Ishikawa (cell line): ENCODE data around the gene EPHA3.

ENCODE experiments used
- CEBPB ChIP-seq: IDR thresholded peaks from 2 replicates; pipeline ENCODE4 v1.6.1; 2012
- CREB1 ChIP-seq: IDR thresholded peaks from 2 replicates; pipeline ENCODE4 v1.6.1; 2012; ENCODE audit warnings: low read depth
- EGR1 ChIP-seq: IDR thresholded peaks from 2 replicates; pipeline ENCODE4 v1.6.1; 2012
- EP300 ChIP-seq: IDR thresholded peaks from 2 replicates; pipeline ENCODE4 v1.6.1; 2012; ENCODE audit warnings: borderline replicate concordance
- FOXM1 ChIP-seq: IDR thresholded peaks from 2 replicates; pipeline ENCODE4 v1.6.1; 2012; ENCODE audit warnings: low read depth, borderline replicate concordance
- NFIC ChIP-seq: IDR thresholded peaks from 2 replicates; pipeline ENCODE4 v1.6.1; 2012
- RAD21 ChIP-seq: IDR thresholded peaks from 2 replicates; pipeline ENCODE4 v1.6.1; 2012; ENCODE audit warnings: low read depth
- TAF1 ChIP-seq: IDR thresholded peaks from 2 replicates; pipeline ENCODE4 v1.6.1; 2012; ENCODE audit warnings: low read depth, mild to moderate bottlenecking
- TCF12 ChIP-seq: IDR thresholded peaks from 2 replicates; pipeline ENCODE4 v1.6.1; 2012; ENCODE audit warnings: low read depth
- TEAD4 ChIP-seq: IDR thresholded peaks from 2 replicates; pipeline ENCODE4 v1.6.1; 2012
- USF1 ChIP-seq: IDR thresholded peaks from 2 replicates; pipeline ENCODE4 v1.6.1; 2012
- YY1 ChIP-seq: IDR thresholded peaks from 2 replicates; pipeline ENCODE4 v1.6.1; 2012; ENCODE audit warnings: low read depth
- ZBTB7A ChIP-seq: IDR thresholded peaks from 2 replicates; pipeline ENCODE4 v1.6.1; 2012; ENCODE audit warnings: low read depth
- TF ChIP-seq, protein P1 (sequence below): IDR thresholded peaks from 2 replicates; pipeline ENCODE4 v1.6.1; 2012
- TF ChIP-seq, protein P2 (sequence below): IDR thresholded peaks from 2 replicates; pipeline ENCODE4 v1.6.1; 2012; ENCODE audit warnings: low read depth, mild to moderate bottlenecking

Gene EPHA3

DNA sequence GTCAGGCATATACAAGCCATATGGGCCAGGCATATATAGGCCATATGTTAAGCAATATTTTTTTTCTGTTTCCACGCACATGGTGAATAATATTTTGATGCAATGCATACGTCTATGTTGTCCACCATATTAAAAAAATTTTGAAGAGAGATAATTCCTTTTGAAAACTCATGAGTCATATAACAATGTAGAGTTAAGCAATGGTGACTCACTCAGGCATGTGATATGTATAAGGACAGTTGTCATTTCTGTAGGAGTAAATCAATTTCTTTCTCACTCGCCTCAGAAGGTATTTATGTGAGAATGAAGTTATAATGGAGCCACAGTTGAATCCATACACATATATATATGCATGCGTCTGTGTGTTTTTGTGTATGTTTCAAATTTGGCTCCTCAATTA, 272.6 kb downstream of the EPHA3 start:
- TF ChIP-seq TCF12, result no peak
- TF ChIP-seq TEAD4, result no peak
- TF ChIP-seq YY1, result no peak
- no peak for TF ChIP-seq NFIC
- no peak for TF ChIP-seq CREB1
- no peak for TF ChIP-seq ZBTB7A
- no peak for TF ChIP-seq CEBPB
- no peak for TF ChIP-seq USF1
- TF ChIP-seq, protein P1, sequence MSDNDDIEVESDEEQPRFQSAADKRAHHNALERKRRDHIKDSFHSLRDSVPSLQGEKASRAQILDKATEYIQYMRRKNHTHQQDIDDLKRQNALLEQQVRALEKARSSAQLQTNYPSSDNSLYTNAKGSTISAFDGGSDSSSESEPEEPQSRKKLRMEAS, result no peak
- no peak for TF ChIP-seq EP300
- TF ChIP-seq, protein P2, sequence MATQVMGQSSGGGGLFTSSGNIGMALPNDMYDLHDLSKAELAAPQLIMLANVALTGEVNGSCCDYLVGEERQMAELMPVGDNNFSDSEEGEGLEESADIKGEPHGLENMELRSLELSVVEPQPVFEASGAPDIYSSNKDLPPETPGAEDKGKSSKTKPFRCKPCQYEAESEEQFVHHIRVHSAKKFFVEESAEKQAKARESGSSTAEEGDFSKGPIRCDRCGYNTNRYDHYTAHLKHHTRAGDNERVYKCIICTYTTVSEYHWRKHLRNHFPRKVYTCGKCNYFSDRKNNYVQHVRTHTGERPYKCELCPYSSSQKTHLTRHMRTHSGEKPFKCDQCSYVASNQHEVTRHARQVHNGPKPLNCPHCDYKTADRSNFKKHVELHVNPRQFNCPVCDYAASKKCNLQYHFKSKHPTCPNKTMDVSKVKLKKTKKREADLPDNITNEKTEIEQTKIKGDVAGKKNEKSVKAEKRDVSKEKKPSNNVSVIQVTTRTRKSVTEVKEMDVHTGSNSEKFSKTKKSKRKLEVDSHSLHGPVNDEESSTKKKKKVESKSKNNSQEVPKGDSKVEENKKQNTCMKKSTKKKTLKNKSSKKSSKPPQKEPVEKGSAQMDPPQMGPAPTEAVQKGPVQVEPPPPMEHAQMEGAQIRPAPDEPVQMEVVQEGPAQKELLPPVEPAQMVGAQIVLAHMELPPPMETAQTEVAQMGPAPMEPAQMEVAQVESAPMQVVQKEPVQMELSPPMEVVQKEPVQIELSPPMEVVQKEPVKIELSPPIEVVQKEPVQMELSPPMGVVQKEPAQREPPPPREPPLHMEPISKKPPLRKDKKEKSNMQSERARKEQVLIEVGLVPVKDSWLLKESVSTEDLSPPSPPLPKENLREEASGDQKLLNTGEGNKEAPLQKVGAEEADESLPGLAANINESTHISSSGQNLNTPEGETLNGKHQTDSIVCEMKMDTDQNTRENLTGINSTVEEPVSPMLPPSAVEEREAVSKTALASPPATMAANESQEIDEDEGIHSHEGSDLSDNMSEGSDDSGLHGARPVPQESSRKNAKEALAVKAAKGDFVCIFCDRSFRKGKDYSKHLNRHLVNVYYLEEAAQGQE, result no peak
- no peak for TF ChIP-seq RAD21
- no peak for TF ChIP-seq FOXM1
- no peak for TF ChIP-seq EGR1
- TF ChIP-seq TAF1, result no peak

DNA sequence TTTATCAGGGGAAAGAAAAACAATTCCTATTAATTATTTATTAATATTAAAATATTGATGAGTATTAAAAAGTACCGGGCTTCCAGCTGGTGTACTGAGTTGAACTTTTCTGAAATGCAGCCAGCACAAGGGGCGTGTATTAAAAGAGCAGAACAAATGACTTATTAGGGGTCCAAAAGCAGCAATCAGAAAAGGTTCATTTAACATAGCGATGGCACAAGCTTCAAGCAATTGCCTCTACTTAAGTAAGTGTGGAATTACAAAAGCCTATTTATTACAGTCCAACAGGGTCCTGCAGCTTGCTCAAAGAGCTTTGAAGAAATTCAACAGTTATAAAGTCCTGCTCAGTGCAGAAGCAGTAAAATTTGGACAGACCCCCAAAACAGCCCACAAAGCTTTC, 285.6 kb downstream of the EPHA3 start:
- no peak for TF ChIP-seq YY1
- TF ChIP-seq FOXM1, result no peak
- TF ChIP-seq ZBTB7A, result no peak
- no peak for TF ChIP-seq CREB1
- TF ChIP-seq, protein P1, result no peak
- TF ChIP-seq EP300, result no peak
- TF ChIP-seq TEAD4, result no peak
- TF ChIP-seq CEBPB, result no peak
- no peak for TF ChIP-seq RAD21
- no peak for TF ChIP-seq TCF12

DNA sequence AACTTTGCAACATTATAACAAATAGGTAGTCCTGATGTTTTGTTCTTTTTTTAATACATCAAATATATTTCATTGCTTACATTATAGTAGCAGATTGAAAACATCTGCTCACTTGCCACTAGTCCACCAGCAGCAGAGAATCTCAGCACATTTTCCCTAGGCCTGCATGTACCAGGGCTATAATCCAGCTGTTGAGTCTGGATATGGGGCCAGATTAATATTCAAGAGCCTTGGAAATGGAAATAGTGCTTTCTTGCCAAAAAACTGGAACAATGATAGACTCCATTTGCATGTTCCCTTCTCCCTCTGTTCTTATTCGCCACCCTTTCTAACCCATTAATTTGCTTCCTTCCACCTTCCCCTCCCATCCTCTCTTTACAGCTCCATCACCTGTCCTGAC, 288.0 kb downstream of the EPHA3 start:
- no peak for TF ChIP-seq TAF1
- no peak for TF ChIP-seq EGR1

GRCh38 chr3:89395996-89396395, 288.6 kb downstream of the EPHA3 start:
- TF ChIP-seq CREB1, result no peak
- no peak for TF ChIP-seq CEBPB
- TF ChIP-seq EP300, result no peak
- no peak for TF ChIP-seq EGR1
- TF ChIP-seq TCF12, result no peak
- TF ChIP-seq TAF1, result no peak
- no peak for TF ChIP-seq ZBTB7A
- no peak for TF ChIP-seq YY1
- no peak for TF ChIP-seq NFIC
- TF ChIP-seq TEAD4, result no peak
- TF ChIP-seq FOXM1, result no peak
- TF ChIP-seq, protein P1, result no peak
- TF ChIP-seq USF1, result no peak
- TF ChIP-seq, protein P2, result no peak
- TF ChIP-seq RAD21, result no peak

GRCh38 chr3:89402051-89402450, 294.6 kb downstream of the EPHA3 start:
- TF ChIP-seq TAF1, result no peak
- no peak for TF ChIP-seq TCF12
- no peak for TF ChIP-seq CREB1
- no peak for TF ChIP-seq EGR1
- TF ChIP-seq TEAD4, result no peak
- no peak for TF ChIP-seq NFIC
- no peak for TF ChIP-seq YY1
- TF ChIP-seq, protein P2, result no peak
- no peak for TF ChIP-seq EP300
- TF ChIP-seq USF1, result no peak
- no peak for TF ChIP-seq CEBPB
- TF ChIP-seq FOXM1, result no peak
- TF ChIP-seq, protein P1, result no peak
- TF ChIP-seq RAD21, result no peak
- TF ChIP-seq ZBTB7A, result no peak
